ENCODE results near the gene HAPSTR1.
"Not testable (repeated sequence)": the region's sequence is repeated elsewhere in the genome, so short reads cannot be mapped to it uniquely, and the experiment has no call there.

The HAPSTR1 gene

GRCh38 chr16:9071377-9071776 lies 20.1 kb upstream of the HAPSTR1 start:
- no peak for TF ChIP-seq CTCF (IDR thresholded peaks at IDR 0.05; ENCODE audit: low read depth, low read length)
- no peak overlapping the region for H3K4me3 ChIP-seq (ENCODE audit: low read depth, low read length)

GRCh38 chr16:9072806-9073341 lies 18.6 kb upstream of the HAPSTR1 start:
- no peak overlapping the region for H3K4me3 ChIP-seq (ENCODE audit: low read depth, low read length)
- no peak for TF ChIP-seq CTCF (IDR thresholded peaks at IDR 0.05; ENCODE audit: low read depth, low read length)

GRCh38 chr16:9075299-9076071 lies 16.0 kb upstream of the HAPSTR1 start:
- TF ChIP-seq CTCF (IDR thresholded peaks at IDR 0.05; ENCODE audit: low read depth, low read length): no peak
- no peak overlapping the region for H3K4me3 ChIP-seq (ENCODE audit: low read depth, low read length)

GRCh38 chr16:9077091-9077809 lies 14.2 kb upstream of the HAPSTR1 start:
- TF ChIP-seq CTCF (IDR thresholded peaks at IDR 0.05; ENCODE audit: low read depth, low read length): no peak
- no peak overlapping the region for H3K4me3 ChIP-seq (ENCODE audit: low read depth, low read length)

GRCh38 chr16:9078467-9079429 lies 12.7 kb upstream of the HAPSTR1 start:
- H3K4me3 ChIP-seq (ENCODE audit: low read depth, low read length): not testable (repeated sequence)

DNA sequence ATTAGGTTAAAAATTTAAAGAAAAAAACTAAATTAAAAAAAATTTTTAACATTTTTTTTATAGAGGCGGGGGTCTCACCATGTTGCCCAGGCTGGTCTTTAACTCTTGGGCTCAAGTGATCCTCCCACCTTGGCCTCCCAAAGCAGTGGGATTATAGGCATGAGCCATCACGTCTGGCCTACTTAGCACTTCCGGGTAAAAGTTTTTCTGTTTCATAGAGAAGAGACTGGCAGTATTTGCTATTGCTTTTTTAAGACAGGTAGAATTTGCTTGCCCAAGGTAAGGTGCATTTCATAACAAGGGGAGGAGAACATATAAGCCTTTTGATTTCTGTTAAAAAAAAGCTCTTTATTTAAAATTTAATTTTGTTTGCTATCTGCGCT lies 12.0 kb upstream of the HAPSTR1 start:
- H3K4me3 ChIP-seq (ENCODE audit: low read depth, low read length): no peak overlapping the region
- TF ChIP-seq CTCF (IDR thresholded peaks at IDR 0.05; ENCODE audit: low read depth, low read length): no peak

- no peak overlapping the region for H3K4me3 ChIP-seq (ENCODE audit: low read depth, low read length)
- TF ChIP-seq CTCF (IDR thresholded peaks at IDR 0.05; ENCODE audit: low read depth, low read length): no peak
These were observed 10.3 kb upstream of the HAPSTR1 start for GRCh38 chr16:9081158-9081557.

All from WI38 (cell line).